ENCODE results near the gene DKKL1.

Gene DKKL1

GRCh38 chr19:49383599-49383998 is 19.9 kb downstream of the DKKL1 start:
- TF ChIP-seq CTCF (IDR thresholded peaks at IDR 0.05; ENCODE audit: low read depth, low read length), result no peak
- no peak for DNase-seq (ENCODE audit: extremely low read depth, low read depth)

DNA sequence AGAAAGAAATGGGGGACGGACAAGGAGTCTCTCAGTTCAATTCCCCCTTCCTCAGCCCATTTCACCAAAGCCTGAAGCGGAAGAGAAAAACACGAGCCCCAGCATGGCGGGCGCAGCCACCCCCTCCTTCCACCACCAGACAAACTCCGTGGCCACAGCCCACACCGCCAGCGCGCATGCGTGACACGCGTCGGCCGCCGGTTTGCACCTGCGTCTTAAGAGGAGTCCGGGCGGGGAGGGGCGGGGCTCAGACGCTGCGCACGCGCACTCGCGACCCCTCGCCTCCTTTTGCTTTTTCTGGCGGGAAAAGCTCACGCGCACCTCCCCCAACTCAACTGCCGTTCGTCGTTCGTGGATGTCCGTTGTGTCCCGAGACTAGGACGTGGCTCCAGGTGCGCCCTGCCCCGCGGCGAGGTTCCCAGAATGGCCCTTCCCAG is 24.3 kb downstream of the DKKL1 start, which contains the start of gene KASH5:
KASH5 (plus strand) TSS at position 314 of the 437 bp plus-strand sequence. CDS start 2,635 bp downstream, outside the sequence.
- no peak for DNase-seq (ENCODE audit: extremely low read depth, low read depth)
- no peak for TF ChIP-seq CTCF (IDR thresholded peaks at IDR 0.05; ENCODE audit: low read depth, low read length)

- no peak for TF ChIP-seq CTCF (IDR thresholded peaks at IDR 0.05; ENCODE audit: low read depth, low read length)
- DNase-seq (ENCODE audit: extremely low read depth, low read depth), result no peak
Measured at GRCh38 chr19:49389406-49389805, 25.7 kb downstream of the DKKL1 start.

GRCh38 chr19:49390131-49390928 is 26.7 kb downstream of the DKKL1 start:
- no peak for DNase-seq (ENCODE audit: extremely low read depth, low read depth)
- no peak for TF ChIP-seq CTCF (IDR thresholded peaks at IDR 0.05; ENCODE audit: low read depth, low read length)

GRCh38 chr19:49390929-49391359 is 27.3 kb downstream of the DKKL1 start:
- DNase-seq (ENCODE audit: extremely low read depth, low read depth), result no peak
- no peak for TF ChIP-seq CTCF (IDR thresholded peaks at IDR 0.05; ENCODE audit: low read depth, low read length)

DNA sequence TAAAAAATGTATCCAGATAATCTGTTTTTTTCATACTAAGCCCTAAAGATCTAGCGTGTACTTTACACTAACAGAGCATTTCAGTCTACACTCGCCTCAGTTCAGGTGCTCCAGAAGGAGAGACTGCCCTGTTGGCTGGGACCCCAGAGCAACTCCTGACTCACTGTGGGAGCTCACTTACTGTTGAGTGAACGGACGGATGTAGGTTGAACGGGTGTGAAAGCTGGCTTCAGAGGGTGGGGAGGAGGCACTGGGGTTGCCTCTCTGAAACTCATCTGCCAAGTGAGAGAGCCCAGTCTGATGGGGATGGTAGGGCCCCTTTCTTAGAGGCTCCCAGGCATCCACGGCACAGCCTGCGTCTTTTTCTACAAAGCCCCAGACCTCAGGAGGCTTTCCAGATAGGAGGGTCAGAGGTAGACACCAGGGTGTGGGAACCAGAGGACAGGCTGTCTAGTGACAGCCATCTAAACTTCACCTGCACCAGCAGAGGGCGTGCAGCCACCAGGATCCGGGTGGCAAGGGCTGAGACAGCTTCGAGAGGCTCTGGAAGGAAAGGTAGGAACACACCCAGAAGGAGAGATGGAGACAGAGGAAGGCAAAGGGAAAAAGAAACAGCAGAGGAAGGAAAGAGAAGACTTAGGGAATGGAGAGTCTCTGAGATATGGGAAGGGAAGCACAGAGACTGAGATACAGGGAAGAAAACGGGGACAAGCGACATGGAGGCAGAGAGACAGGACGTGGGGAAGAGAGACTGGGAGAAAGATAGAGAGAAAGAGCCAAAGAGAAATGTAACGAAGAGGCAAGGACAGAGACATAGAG is 28.1 kb downstream of the DKKL1 start:
- DNase-seq (ENCODE audit: extremely low read depth, low read depth), result peak; percentile 37

More for the DNA sequence above, 28.1 kb downstream of the DKKL1 start:
- TF ChIP-seq CTCF (IDR thresholded peaks at IDR 0.05; ENCODE audit: low read depth, low read length), result peak; percentile 82

Data from AG09319 (cell line).